K562 (cell line): ENCODE results near the gene RDH16. TPM values are rescaled to one million over a fixed set of nuclear protein-coding genes. Genes with fewer than 3 reads are reported as not detected.

Experiments used
- ARID1B ChIP-seq: fragments of 450-650 bp; IDR thresholded peaks from 2 replicates; pipeline ENCODE4 v1.6.1; 2016; ENCODE audit warnings: antibody characterized with exemption, mild to moderate bottlenecking, inconsistent platforms
- BACH1 ChIP-seq: fragments of 200-800 bp; sonication (Bioruptor generic); IDR thresholded peaks from 2 replicates; pipeline ENCODE4 v1.6.1; 2016; ENCODE audit warnings: missing genetic modification characterization, missing compliant biosample characterization
- C11orf30 ChIP-seq: fragments of 450-650 bp; IDR thresholded peaks from 2 replicates; pipeline ENCODE4 v1.6.1; 2016; ENCODE audit warnings: low read depth, mild to moderate bottlenecking
- CBFA2T2 ChIP-seq: fragments of 450-650 bp; conservative IDR thresholded peaks from 2 replicates; pipeline ENCODE4 v1.6.1; 2017; ENCODE audit warnings: mild to moderate bottlenecking
- CTBP1 ChIP-seq: fragments of 450-650 bp; IDR thresholded peaks from 2 replicates; pipeline ENCODE4 v1.6.1; 2016; ENCODE audit warnings: borderline replicate concordance
- EGR1 ChIP-seq: fragments of 450-650 bp; conservative IDR thresholded peaks from 2 replicates; pipeline ENCODE4 v1.6.1; 2017; ENCODE audit warnings: mild to moderate bottlenecking
- ELF4 ChIP-seq: fragments of 450-650 bp; formaldehyde crosslinking; IDR thresholded peaks from 2 replicates; pipeline ENCODE4 v1.4.0; 2022; ENCODE audit warnings: missing genetic modification characterization
- KDM4B ChIP-seq, 2 experiments: fragments of 450-650 bp in 1 of 2; sonication (generic) in 1 of 2; IDR thresholded peaks; 2 replicates each; pipeline ENCODE4 v1.6.1; 2016 to 2017; ENCODE audit warnings: borderline replicate concordance in 2 of 2, antibody characterized with exemption in 1 of 2, low read depth in 1 of 2, mild to moderate bottlenecking in 1 of 2
- L3MBTL2 ChIP-seq: fragments of 450-650 bp; IDR thresholded peaks from 2 replicates; pipeline ENCODE4 v1.6.1; 2016; ENCODE audit warnings: mild to moderate bottlenecking, moderate library complexity
- MAFK ChIP-seq: IDR thresholded peaks from 2 replicates; pipeline ENCODE4 v1.6.1; 2011; ENCODE audit warnings: low read length, improper control_type of control experiment
- MTA3 ChIP-seq: fragments of 450-650 bp; formaldehyde crosslinking; IDR thresholded peaks from 2 replicates; pipeline ENCODE4 v1.6.1; 2017; ENCODE audit warnings: mild to moderate bottlenecking, borderline replicate concordance
- MYNN ChIP-seq, 2 experiments: sonication (generic); formaldehyde crosslinking in 1 of 2; IDR thresholded peaks; 2 replicates each; pipeline versions ENCODE4 v1.5.0 to v1.6.1; 2016 to 2020; ENCODE audit warnings: antibody characterized with exemption in 1 of 2, missing genetic modification reagents in 1 of 2
- NFE2 ChIP-seq: IDR thresholded peaks from 2 replicates; pipeline ENCODE4 v1.6.1; 2014; ENCODE audit warnings: antibody characterized with exemption, low read depth
- NFE2L1 ChIP-seq: fragments of 450-650 bp; IDR thresholded peaks from 2 replicates; pipeline ENCODE4 v1.6.1; 2016; ENCODE audit warnings: missing genetic modification characterization, low read depth, mild to moderate bottlenecking, missing compliant biosample characterization, moderate library complexity, borderline replicate concordance
- NR2C1 ChIP-seq, 2 experiments: fragments of 450-650 bp; IDR thresholded peaks; 2 replicates each; pipeline ENCODE4 v1.6.1; 2017; ENCODE audit warnings: mild to moderate bottlenecking in 2 of 2, antibody characterized with exemption in 1 of 2, inconsistent platforms in 1 of 2, missing compliant biosample characterization in 1 of 2, missing genetic modification characterization in 1 of 2
- NUFIP1 ChIP-seq: fragments of 450-650 bp; IDR thresholded peaks from 2 replicates; pipeline ENCODE4 v1.6.1; 2018; ENCODE audit not compliant: partially characterized antibody
- PCBP1 ChIP-seq: fragments of 200-400 bp; formaldehyde crosslinking; IDR thresholded peaks from 2 replicates; pipeline ENCODE4 v1.6.1; 2018; ENCODE audit warnings: mild to moderate bottlenecking, low read depth, low read length; ENCODE audit not compliant: poor library complexity, severe bottlenecking
- PTTG1 ChIP-seq: fragments of 450-650 bp; IDR thresholded peaks from 2 replicates; pipeline ENCODE4 v1.6.1; 2016; ENCODE audit warnings: low read depth, mild to moderate bottlenecking, missing genetic modification characterization, missing compliant biosample characterization
- RHOXF2B ChIP-seq: fragments of 250-450 bp; sonication (Bioruptor Pico); conservative IDR thresholded peaks from 2 replicates; pipeline ENCODE4 v1.5.1; 2021
- STAT6 ChIP-seq: sonication (generic); formaldehyde crosslinking; IDR thresholded peaks from 2 replicates; pipeline ENCODE4 v1.8.1; 2023; ENCODE audit warnings: mild to moderate bottlenecking, missing genetic modification reagents
- TEAD1 ChIP-seq, 2 experiments: fragments of 450-650 bp in 1 of 2; sonication (generic) in 1 of 2; formaldehyde crosslinking; IDR thresholded peaks; 2 replicates each; pipeline versions ENCODE4 v1.4.0 to v1.8.0; 2020 to 2022; ENCODE audit warnings: mild to moderate bottlenecking in 2 of 2, missing genetic modification reagents in 1 of 2
- TSC22D4 ChIP-seq: fragments of 450-650 bp; IDR thresholded peaks from 2 replicates; pipeline ENCODE4 v1.6.1; 2016; ENCODE audit warnings: missing genetic modification characterization, missing biosample characterization, control low read depth
- U2AF2 ChIP-seq: fragments of 200-400 bp; formaldehyde crosslinking; optimal IDR thresholded peaks from 2 replicates; pipeline ENCODE3; 2017; ENCODE audit warnings: low read depth, mild to moderate bottlenecking, low read length
- ZBTB12 ChIP-seq: fragments of 250-450 bp; sonication (Bioruptor Pico); IDR thresholded peaks from 2 replicates; pipeline ENCODE4 v1.4.0; 2020
- polyA plus RNA-seq, 8 experiments: library from polyadenylated mRNA; depleted of rRNA in 4 of 8; stranded (reverse) in 5 of 8; unstranded in 3 of 8; fragments of >200 nt; fragmentation: Nextera tagmentation in 2 of 8; fragmentation: Illumina TruSeq in 1 of 8; extraction: Ambion mirVana in 2 of 8; extraction: Trizol in 1 of 8; gene quantifications; 2 replicates each; pipeline versions ENCODE4 v1.2.1 to v1.2.3, GENCODE V29; 2011 to 2014; ENCODE audit warnings: inconsistent platforms in 1 of 8, missing spikeins in 1 of 8
- total RNA-seq, 7 experiments: library from RNA; depleted of rRNA in 6 of 7; stranded (reverse); fragments of >200 nt in 6 of 7; fragmentation: Illumina TruSeq in 2 of 7; extraction: Trizol in 2 of 7; gene quantifications; 2 replicates each; pipeline versions ENCODE4 v1.2.1 to v1.2.3, GENCODE V29; 2011 to 2021; ENCODE audit warnings: low replicate concordance in 1 of 7
- TF ChIP-seq, protein P1 (sequence below): sonication (generic); formaldehyde crosslinking; IDR thresholded peaks from 2 replicates; pipeline ENCODE4 v1.8.0; 2022; ENCODE audit warnings: missing genetic modification reagents, mild to moderate bottlenecking, moderate library complexity, borderline replicate concordance

The RDH16 gene
- total and polyA plus RNA-seq, 9 of the 15 experiments (the other 6 are each of a cell fraction or from before 2014, with no cell fraction given), result 0.11 to 0.52 (median 0.22) TPM; not detected in 1

- TF ChIP-seq U2AF2 (no peak), STAT6 (CRISPR knock-in tag) (no peak), NFE2 (peak; percentile 92), NFE2L1 (tag) (peak; percentile 81), NR2C1 (IDR thresholded peaks at IDR 0.05) (no peak), NR2C1 (tag; IDR thresholded peaks at IDR 0.05) (no peak), KDM4B (IDR thresholded peaks at IDR 0.05; ENCODE audit: borderline replicate concordance in 2 of 2, low read depth in 1 of 2) (no peak), CTBP1 (peak; percentile 13; the same call in 1 of the 2 replicates), RHOXF2B (CRISPR knock-in tag) (no peak), TSC22D4 (no peak), BACH1 (tag) (peak; percentile 83), NUFIP1 (no peak), CBFA2T2 (peak; percentile 30; the same call in 1 of the 2 replicates), C11orf30 (peak; percentile 86), MYNN (IDR thresholded peaks at IDR 0.05) (0 out of 2 replicates have a peak, but pooled peaks have one; percentile 3), MYNN (CRISPR knock-in tag; IDR thresholded peaks at IDR 0.05) (no peak), PCBP1 (no peak), MAFK (peak; percentile 70), TEAD1 (CRISPR knock-in tag; IDR thresholded peaks at IDR 0.05) (peak in 1 of 2 experiments; percentile 21; a peak in 1 of 4 replicates), MTA3 (0 out of 2 replicates have a peak, but pooled peaks have one; percentile 18), ZBTB12 (CRISPR knock-in tag) (no peak), EGR1 (peak; percentile 66), L3MBTL2 (0 out of 2 replicates have a peak, but pooled peaks have one; percentile 36), ELF4 (no peak), ARID1B (0 out of 2 replicates have a peak, but pooled peaks have one; percentile 29), PTTG1 (tag) (no peak)
- TF ChIP-seq, protein P1, sequence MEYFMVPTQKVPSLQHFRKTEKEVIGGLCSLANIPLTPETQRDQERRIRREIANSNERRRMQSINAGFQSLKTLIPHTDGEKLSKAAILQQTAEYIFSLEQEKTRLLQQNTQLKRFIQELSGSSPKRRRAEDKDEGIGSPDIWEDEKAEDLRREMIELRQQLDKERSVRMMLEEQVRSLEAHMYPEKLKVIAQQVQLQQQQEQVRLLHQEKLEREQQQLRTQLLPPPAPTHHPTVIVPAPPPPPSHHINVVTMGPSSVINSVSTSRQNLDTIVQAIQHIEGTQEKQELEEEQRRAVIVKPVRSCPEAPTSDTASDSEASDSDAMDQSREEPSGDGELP (CRISPR knock-in tag), result peak; percentile 61; the same call in 1 of the 2 replicates
Observed at GRCh38 chr12:56941299-56942017, 15.9 kb downstream of the RDH16 start (continued).
